ENCODE measurements around the gene CD83.

The CD83 gene

DNA sequence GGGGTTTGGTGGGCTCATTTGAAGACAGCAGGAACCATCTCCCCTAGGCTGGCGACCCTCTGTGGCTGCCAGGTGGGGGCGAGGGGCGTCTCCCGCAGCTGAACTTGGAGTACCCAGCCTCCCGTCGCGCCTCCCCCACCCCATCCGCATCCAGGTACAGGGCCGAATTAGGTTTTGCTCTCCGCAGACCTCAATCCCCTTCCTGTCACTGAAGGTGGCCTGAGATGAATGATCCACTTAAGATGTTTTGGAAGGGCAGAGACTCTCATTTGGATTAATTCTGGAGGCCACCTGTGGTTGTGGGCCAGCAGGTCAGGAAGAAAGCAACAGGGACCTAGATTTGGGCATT lies 493 bp downstream of the CD83 start:
- H3K27ac ChIP-seq = no peak overlapping the region
- TF ChIP-seq, protein P1, sequence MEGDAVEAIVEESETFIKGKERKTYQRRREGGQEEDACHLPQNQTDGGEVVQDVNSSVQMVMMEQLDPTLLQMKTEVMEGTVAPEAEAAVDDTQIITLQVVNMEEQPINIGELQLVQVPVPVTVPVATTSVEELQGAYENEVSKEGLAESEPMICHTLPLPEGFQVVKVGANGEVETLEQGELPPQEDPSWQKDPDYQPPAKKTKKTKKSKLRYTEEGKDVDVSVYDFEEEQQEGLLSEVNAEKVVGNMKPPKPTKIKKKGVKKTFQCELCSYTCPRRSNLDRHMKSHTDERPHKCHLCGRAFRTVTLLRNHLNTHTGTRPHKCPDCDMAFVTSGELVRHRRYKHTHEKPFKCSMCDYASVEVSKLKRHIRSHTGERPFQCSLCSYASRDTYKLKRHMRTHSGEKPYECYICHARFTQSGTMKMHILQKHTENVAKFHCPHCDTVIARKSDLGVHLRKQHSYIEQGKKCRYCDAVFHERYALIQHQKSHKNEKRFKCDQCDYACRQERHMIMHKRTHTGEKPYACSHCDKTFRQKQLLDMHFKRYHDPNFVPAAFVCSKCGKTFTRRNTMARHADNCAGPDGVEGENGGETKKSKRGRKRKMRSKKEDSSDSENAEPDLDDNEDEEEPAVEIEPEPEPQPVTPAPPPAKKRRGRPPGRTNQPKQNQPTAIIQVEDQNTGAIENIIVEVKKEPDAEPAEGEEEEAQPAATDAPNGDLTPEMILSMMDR (conservative IDR thresholded peaks at IDR 0.05) = no peak

DNA sequence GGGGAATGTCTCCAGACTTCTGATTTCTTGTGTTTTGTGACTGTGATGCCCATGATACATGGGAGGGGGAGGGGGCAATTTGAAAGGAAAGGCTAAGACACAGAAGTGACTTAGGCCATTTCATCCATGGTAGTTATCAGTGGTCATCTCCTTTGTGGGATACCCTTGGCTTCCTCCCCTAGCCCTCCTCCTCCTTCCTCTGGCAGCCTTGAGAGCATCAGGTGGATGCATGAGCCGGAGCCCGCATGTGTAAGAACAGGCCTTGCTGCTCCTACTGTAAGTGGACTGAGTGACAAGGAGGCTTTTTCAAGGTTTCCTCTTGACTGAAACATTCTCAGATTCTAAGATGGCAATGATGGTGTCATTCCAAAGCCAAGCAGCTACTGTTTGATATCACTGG lies 874 bp downstream of the CD83 start:
- TF ChIP-seq, protein P1 (conservative IDR thresholded peaks at IDR 0.05) = no peak
- H3K27ac ChIP-seq = no peak overlapping the region

DNA sequence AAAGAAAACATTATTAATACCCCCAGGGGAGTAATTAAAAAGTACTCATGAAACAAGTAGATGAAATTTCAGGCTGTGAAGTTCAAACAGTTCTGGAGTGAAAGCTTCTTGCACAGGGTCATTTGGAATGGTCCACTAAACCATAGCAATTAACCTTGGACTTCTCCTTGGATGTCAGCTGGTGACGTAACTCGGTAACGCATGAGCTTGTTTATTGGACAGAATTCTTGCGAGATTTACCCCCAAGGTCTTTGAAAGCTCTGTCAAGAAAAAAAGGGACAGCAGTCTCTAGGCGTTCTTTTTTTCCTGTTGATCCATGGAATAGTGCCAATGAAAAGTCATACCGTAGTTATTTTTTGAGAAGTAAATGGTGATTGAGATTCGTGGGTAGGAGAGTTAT lies 2.2 kb downstream of the CD83 start:
- H3K27ac ChIP-seq = no peak overlapping the region
- TF ChIP-seq, protein P1 (conservative IDR thresholded peaks at IDR 0.05) = no peak

DNA sequence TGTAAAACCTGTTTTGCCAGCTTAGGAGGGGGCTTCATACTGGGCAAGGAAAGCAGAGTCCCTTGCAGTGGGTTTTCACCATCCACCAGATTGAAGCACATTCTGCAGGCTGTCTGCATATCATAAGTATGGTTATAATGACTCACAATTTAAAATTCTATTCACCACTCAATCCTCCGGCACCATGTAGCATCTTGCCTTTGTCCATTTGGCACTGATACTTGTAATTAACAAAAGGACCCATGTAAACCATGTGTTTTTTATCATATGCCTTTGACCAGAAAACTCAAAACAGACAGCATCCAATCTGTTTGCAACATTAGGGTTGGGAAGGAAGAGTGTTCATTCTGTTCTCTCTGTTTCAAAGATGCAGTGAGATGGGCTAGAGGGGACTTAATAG lies 3.0 kb downstream of the CD83 start:
- H3K27ac ChIP-seq = no peak overlapping the region
- TF ChIP-seq, protein P1 (conservative IDR thresholded peaks at IDR 0.05) = no peak

DNA sequence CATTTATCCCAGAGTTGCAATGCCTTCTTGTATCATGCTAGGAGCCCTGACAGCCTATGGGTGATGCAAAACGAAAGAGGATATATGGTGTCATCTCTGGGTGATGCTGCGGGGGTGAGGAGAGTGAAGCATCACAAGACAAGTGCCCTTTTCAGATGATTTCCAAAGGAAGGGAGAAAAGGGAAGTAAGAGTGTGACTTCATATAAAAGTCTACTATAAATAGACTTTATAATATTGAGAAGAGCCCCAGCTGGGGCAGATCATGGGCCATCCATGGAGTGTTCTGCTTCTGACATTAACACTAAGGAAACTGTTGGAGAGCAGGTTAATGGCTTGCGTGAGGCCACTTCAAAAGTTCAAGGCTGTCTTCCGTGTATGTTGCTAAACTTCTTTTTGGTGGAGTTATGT lies 4.4 kb downstream of the CD83 start:
- TF ChIP-seq, protein P1 (conservative IDR thresholded peaks at IDR 0.05) = no peak
- no peak overlapping the region for H3K27ac ChIP-seq

DNA sequence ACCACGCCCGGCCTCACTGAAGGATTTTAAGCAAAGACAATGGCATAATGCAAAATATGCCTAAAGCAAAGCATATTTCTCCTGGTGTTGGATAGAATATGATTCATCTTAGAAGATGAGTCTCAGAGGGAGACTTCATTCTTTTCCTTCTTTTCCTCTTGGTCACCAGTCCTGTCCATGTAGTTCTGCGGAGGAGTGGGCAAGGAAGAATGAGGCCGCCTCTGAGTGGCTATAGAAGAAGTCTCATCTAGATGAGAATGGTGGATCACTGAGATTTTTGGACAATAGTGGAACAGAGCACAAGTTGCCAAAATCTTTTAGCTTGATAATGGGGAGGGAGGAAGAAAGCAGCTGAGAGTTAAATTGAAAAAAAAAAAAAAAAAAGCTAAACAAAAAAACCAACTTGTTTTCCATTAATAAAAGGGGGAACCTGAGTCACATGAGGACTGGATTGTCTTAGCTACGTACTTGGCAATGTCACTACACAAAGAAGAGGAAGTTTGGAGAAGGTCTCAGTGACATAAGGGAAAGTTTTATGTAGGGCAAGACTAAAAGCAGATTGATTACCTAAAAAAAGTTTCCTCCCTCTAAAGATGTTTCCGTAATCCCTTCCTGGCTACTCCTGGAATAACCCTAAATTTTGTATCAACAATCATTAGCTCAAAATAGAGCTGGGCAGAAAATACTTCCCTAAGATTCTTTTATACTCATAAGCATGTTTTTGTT lies 6.0 kb downstream of the CD83 start:
- no peak overlapping the region for H3K27ac ChIP-seq
- TF ChIP-seq, protein P1 (conservative IDR thresholded peaks at IDR 0.05) = no peak

DNA sequence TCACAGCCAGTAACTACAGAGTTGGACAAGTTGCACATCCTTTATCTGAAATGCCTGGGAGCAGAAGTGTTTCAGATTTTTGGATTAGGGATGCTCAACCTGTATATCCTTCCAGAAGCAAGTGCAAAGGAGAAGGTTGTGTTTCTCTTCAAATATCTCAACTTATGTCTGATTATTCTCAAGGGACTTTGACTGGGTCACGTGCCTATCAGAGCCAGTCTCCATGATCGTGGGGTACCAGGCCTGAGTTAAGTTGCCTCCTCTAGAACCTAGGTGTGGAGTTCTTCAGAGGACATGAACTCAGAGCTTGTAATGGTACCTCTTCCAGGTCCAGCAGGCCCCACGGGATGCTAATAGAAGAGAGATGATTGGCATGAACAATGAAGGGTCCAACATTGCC lies 7.8 kb downstream of the CD83 start:
- H3K27ac ChIP-seq = no peak overlapping the region
- TF ChIP-seq, protein P1 (conservative IDR thresholded peaks at IDR 0.05) = no peak

All from VCaP (cell line).